WI38 (cell line): Measurements from ENCODE around the gene FCN2.

ENCODE experiments used
- H3K4me3 ChIP-seq: 2 replicates; pipeline ENCODE4 v1.5.1; 2011; ENCODE audit warnings: low read depth, mild to moderate bottlenecking, control low read depth, low read length
- CTCF ChIP-seq: IDR thresholded peaks from 2 replicates; pipeline ENCODE4 v1.5.1; 2012; ENCODE audit warnings: low read depth, mild to moderate bottlenecking, control low read depth, low read length

Gene FCN2

GRCh38 chr9:134895908-134896833 lies 15.6 kb downstream of the FCN2 start:
- no peak overlapping the region for H3K4me3 ChIP-seq
- no peak for TF ChIP-seq CTCF

GRCh38 chr9:134896834-134897583 lies 16.4 kb downstream of the FCN2 start:
- no peak overlapping the region for H3K4me3 ChIP-seq
- TF ChIP-seq CTCF, result no peak

- no peak overlapping the region for H3K4me3 ChIP-seq
- TF ChIP-seq CTCF, result no peak
These were observed 17.1 kb downstream of the FCN2 start for GRCh38 chr9:134897584-134898170.

- TF ChIP-seq CTCF, result no peak
These were observed 17.7 kb downstream of the FCN2 start for GRCh38 chr9:134898319-134898718.

GRCh38 chr9:134899168-134899567 lies 18.6 kb downstream of the FCN2 start:
- no peak overlapping the region for H3K4me3 ChIP-seq
- no peak for TF ChIP-seq CTCF

More at GRCh38 chr9:134898319-134898718, 17.7 kb downstream of the FCN2 start:
- H3K4me3 ChIP-seq, result no peak overlapping the region

- TF ChIP-seq CTCF, result no peak
- H3K4me3 ChIP-seq, result no peak overlapping the region
These were observed 19.2 kb downstream of the FCN2 start for GRCh38 chr9:134899818-134900217.
